Measurements from ENCODE around the gene UBXN2A. TPM values are rescaled to one million over a fixed set of nuclear protein-coding genes. Genes with fewer than 3 reads are reported as not detected.
"Not testable (repeated sequence)": the region's sequence is repeated elsewhere in the genome, so short reads cannot be mapped to it uniquely, and the experiment has no call there.

The UBXN2A gene
- total RNA-seq, 1 donor from 2014 or later, result 10.4 TPM

DNA sequence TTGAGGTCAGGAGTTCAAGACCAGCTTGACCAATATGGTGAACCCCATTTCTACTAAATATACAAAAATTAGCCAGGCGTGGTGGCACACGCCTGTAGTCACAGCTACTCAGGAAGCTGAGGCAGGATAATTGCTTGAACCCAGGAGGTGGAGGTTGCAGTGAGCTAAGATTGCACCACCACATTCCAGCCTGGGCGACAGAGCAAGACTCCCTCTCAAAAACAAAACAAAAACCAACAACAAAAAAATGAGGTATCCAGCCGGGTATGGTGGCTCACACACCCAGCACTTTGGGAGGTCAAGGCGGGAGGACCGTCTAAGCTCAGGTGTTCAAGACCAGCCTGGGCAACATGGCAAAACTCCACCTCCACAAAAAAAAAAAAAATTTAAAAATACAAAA, 74.6 kb downstream of the UBXN2A start:
- ATAC-seq, result not testable (repeated sequence)

DNA sequence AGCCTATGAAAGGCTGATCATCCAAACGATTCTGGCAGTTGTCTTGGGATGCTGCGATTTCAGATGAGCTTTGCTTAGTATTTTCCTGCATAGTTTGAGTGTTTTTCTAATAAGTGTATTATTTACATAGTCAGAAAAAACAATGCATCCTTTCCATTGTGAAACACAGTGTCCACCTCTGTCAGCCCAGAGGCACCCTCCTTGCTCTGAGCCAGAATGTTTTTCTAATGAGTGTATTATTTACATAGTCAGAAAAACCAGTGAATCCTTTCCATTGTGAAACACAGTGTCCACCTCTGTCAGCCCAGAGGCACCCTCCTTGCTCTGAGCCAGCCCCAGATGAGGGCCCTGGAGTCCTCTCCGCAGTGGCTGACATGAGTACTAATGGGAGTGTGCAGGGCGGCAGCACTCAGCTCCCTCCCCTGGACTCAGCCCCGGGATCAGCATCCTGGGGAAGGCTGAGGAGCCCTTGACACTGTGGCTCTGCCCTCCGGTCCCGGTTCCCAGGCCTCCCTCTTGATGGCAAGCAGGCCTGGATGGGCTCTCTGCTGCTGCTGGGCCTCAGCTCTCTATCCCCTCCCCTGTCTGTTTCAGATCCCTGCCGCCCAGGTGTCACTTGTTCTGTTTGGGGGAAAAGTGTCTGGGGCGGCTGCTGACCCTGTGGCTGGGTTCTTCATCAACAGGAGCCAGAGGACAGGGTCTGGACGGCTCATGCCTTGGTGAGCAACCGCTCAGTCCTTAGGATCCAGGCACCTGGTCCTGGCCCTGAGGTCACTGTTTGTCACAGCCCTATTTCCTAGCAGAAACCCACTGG, 75.5 kb downstream of the UBXN2A start:
- ATAC-seq, result peak; percentile 45

DNA sequence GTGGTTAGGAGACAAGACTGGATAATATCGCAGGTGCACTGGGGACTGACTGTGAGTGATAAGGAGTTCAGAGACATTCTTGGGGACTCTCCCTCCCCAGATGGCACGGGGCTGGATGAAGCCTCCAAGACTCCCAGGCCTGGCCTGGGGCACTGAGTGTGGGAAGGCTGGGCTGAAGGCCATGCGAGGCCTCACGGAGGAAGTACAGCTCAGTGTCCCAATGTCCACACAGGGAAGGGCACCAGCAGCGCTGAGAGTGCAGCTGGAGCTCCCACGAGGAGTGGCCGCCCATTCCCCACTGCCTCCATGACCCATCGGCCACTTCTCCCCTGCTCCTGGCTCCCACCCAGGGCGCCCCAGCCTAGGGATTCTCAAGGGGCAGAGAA, 76.1 kb downstream of the UBXN2A start:
- no peak for ATAC-seq

DNA sequence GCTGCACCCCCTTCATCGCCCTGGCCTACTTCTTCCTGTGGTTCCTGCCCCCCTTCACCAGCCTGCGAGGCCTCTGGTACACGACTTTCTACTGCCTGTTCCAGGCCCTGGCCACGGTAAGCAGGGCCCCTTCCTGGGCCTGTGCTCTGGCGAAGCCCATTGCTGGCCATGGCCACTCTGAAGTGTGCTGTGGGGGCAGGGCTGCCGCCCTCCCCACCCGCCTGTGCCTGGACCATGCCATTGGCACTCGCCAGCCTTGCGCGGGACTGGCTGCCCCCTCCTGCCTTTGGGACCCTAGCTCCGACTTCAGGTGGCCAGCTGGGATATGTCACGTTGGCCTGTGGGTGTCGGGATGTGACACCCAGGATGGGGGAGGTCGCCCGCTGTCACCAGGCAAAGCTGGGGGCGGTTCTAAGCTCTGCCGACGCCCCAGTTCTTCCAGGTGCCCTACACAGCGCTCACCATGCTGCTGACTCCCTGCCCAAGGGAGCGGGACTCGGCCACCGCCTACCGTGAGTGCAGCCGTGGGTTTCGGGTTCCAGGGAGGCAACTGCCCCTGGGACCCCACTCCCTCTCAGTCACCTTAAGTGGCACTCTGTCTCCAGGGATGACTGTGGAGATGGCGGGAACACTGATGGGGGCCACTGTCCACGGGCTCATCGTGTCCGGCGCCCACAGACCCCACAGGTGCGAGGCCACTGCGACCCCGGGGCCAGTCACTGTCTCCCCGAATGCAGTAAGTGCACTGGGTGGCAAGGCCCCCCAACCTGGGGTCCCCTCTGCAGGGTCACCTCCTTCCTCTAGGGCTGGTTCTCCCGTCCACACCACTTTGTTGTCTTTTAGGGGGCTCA, 76.8 kb downstream of the UBXN2A start:
- ATAC-seq, result no peak

DNA sequence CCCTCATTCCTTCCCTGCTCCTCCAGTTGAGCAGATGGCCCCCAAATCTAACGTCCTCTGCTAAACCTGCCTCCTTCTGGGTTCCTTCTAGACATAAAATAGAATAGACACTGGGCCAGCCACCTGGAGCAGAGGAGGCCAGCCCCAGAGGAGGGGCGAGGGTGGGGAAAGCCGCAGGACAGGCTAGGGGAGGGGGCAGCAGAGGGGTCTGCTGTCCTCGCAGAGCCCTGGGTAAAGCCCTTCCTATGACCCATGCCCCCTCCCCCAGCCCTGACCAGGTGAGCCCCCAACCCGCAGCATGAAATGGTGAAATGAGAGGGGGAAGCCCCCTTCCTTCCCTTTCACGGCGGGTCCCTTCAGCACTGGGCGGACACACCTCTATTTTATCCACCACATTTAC, 77.4 kb downstream of the UBXN2A start:
- ATAC-seq, result no peak

DNA sequence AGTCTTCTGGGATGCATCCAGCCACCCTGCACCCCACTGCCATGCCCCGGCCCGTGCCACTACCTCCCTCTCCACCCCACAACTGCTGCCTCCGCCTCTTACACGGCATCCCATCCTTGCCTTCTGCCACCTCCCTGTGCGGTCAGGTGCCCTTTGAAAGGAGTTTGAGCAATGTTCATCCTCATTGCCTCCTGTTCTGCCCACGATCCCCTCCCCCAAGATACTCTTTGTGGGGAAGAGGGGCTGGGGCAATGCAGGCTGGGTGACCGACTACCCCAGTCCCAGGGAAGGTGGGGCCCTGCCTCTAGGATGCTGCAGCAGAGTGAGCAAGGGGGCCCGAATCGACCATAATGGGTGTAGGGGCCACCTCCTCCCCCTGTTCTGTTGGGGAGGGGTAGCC, 78.0 kb downstream of the UBXN2A start:
- ATAC-seq, result no peak

DNA sequence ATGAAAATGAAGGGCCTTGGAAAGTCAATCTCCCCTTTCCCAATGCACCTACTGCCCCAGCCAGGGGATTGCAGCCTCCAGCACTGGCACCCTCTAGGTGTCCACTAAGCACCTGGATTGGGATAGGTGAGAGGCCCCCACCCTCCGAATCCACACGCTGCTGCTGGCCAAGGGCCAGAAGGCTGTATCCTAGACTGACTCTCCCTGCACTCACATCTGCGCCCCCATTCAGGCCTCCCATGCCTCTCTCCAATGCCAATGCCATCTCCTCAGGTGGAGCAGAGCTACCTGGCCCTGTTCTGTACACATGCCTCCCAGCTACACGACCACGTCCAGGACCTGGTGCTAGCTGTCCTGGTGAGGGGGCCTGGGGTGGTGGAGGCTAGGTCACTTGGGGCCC, 79.5 kb downstream of the UBXN2A start:
- ATAC-seq, result no peak

DNA sequence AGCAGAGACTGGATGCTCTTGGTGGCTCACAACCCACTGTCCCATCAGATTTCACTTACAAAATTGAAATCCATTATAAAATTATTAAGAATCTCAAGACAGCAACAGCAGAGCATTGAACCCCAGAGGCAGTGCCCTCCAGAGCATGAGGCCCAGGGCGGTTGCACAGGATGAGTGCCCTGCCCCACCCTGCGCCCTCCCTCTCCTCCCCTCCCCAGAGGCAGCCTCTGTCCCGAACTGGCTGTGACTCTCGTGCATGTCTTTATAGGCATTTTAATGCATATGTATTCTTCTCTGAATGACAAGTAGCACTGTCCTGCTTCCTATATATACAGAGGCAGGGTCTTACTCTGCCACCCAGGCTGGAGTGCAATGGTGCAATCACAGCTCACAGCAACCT, 80.0 kb downstream of the UBXN2A start:
- ATAC-seq, result no peak

DNA sequence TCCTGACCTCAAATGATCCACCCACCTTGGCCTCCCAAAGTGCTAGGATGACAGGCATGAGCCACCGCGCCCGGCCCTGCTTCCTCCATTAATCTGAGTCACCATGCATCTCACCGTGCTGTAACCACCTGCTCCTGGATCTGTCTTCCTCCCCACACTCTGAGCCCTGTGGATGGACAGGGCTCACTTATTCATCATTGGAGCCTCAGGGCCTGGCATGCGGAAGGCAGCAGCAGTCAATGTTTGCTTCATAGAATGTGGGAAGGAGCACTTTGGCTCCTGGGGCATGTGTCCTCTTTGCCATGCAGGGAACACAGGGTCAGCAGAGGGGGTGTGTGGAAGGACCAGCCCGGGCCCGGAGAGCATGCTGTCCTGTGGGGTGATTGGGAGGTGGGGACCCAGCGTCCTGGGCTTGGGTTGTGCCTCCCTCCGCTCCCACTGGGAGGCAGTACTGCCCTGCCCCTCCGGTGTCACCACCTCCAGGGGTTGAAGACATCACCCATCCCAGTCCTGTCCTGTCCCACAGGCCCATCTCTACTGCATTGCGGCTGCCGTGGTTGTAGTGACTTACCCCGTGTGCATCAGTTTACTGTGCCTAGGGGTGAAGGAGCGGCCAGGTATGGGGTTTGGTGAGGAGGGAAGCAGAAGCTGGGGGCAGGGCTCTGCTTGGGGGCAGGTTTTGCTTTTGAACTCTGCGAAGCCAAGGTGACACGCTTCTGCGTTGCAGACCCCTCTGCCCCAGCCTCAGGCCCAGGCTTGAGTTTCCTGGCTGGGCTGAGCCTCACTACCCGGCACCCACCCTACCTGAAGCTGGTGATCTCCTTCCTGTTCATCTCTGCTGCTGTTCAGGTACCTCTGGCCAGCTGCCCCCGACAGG, 81.1 kb downstream of the UBXN2A start:
- peak; percentile 91 for ATAC-seq

DNA sequence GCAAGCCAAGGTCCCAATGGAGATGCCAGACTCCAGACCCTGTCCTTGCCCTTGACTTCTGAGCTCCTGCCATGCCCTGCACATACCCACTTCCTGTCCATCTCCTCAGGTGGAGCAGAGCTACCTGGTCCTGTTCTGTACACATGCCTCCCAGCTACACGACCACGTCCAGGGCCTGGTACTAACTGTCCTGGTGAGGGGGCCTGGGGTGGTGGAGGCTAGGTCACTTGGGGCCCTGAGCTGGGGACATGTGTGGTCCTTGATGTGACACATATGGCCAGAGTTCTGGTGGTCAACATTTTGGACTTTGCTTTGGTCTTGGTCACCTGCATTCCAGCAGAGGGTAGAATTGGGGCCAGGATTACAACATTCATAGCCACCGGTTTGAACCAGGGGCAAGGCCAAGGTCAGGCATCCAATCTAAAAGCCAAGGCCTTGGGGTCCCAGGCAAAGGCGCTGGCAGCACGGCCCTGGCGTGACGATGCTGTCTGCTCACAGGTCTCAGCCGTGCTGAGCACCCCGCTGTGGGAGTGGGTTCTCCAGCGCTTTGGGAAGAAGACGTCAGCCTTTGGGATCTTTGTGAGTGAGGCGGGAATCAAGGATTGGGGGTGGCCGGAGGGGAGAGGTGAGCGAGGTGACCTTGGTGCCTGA, 82.2 kb downstream of the UBXN2A start:
- no peak for ATAC-seq

DNA sequence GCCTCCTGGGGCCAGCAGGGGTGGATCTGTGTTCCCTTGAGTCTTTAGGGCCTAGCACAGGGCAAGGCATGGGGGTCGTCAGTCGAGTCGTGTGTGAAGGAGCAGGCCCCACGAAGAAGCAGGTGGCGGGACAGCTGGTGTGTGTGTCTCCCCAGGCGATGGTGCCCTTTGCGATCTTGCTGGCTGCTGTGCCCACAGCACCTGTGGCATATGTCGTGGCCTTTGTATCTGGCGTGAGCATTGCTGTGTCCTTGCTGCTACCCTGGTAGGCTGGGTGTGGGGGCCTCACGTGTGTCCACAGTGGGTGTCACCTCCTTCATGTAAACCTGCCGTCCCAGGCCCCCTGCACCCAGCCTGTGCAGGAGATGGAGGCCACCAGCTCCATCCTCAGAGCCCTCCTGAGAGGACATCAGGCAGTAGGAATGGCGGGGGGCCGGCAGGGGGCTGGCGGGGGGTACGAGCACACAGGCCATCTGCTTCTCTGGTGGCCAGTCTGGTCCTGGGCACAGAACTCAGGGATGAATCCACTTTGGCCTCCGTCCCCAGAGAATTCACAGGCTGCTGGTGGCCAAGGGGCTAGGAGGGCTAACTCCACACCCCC, 82.8 kb downstream of the UBXN2A start:
- no peak for ATAC-seq

DNA sequence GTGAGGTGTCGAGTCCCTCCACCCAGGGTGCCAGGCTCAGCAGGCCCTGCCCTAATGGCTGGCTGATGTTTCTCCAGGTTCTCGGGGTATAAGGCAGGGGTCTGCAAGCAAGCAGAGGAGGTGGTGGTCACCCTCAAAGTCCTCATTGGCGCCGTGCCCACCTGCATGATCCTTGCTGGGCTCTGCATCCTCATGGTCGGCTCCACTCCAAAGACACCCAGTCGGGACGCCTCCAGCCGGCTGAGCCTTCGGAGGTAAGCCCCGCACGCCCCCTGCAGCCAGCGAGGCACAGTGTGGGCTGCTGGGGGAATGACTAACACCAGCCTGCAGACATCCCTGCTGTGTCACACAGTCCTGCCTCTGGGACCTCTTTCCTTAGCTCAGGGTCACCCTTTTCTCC, 83.8 kb downstream of the UBXN2A start:
- no peak for ATAC-seq

DNA sequence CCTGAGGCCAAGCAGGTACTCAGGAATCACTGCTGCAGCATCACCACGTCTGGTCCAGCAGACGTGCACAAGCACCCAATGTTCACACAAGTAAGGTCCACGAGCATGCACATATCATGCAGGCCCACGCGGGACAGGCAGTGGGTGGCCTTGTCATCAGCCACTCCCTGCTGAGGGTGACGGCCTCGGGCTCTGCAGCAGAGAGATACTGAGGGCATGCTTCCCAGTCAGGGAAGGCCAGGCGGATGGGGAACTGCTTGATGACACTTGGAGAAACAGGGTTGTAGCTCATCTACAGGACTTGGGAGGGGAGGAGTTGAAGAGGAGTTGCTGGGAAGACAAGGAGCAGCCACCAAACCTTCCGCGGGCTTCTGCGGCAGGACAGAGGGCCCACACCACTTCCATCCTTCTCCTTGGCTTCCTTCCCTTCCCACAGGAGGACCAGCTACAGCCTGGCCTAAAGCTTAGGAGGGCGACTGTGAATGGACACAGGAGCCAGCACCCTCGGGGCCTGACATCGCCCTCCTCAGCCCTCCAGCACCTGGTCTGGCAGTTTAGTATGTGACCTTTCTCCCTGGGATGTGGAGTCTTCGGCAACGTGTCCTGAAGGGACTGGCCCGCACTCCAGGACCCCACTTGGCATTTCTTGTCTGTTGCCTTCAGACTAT, 84.9 kb downstream of the UBXN2A start:
- ATAC-seq, result no peak

DNA sequence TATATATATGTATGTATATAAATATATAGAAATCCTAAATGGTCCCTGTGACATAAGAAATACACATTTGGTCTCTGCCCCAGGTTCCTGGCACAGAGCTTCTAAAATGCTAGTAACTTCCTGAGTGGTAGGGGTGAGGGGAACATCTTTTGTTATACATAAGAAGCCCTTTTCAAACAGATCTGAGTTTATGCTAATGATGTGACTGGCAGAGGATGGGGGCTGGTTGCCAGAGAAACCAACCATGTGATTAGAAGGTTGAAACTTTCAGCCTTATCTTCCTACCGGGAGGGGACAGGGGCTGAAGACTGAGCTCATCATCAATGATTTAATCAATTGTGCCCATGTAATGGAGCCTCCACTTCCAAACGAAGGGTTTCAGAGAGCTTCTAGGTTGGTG, 86.0 kb downstream of the UBXN2A start:
- ATAC-seq, result no peak

DNA sequence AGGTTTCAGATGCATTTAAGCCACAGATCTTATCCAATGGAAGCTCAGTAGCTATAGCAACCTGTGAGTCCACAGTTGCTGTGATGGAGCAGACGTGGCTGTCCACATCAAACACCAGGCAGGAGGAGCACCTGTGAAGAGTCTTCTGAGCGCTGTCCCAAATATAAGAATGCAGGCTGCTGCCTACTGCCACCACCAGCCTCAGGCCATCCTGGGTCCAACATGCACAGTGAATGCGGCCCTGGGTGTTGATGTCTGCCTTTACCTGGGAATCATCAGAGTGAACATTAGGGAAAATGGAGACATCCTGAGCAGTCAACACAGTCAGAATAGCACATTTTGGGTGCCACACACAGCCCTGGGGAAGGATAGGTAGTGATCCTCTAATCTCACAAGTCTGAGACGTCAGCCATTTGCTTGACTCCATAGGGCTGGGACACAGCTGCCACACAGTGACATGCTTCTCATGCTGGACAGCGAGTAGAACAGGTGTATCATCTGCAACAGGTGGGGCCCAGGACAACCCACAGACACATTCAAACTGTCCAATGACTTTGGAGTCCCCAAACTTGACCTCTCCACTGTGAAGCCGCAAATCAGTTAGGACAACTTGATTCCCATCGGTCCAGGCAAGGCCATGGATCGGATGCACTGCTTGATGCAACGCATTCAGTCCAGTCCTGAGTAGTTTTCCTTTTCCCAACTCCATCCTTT, 98.7 kb downstream of the UBXN2A start:
- no peak for ATAC-seq

DNA sequence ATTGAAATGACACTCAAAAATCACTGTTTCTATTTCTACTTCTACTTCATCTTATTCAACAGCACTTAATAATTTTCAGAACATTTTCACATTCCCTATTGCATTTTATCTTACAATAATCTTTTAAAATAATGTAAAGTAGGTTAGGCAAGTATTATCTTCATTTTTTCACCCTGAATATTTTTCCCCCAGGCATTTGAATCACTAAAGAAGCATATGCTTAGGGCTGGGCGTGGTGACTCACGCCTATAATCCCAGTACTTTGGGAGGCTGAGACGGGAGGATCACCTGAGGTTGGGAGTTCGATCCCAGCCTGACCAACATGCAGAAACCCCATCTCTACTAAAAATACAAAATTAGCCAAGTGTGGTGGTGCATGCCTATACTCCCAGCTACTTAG, 100.2 kb downstream of the UBXN2A start:
- no peak for ATAC-seq

DNA sequence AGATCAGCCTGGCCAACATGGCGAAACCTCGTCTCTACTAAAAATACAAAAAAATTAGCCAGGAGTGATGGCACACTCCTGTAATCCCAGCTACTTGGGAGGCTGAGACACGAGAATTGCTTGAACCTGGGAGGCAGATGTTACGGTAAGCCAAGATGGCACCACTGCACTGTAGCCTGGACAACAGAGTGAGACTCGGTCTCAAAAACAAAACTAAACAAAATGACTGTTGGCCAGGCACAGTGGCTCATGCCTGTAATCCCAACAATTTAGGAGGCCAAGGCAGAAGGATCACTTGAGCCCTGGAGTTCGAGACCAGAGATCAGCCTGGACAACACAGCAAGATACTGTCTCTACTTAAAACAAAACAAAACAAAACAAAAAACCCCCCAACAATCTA, 102.9 kb downstream of the UBXN2A start:
- ATAC-seq, result not testable (repeated sequence)

DNA sequence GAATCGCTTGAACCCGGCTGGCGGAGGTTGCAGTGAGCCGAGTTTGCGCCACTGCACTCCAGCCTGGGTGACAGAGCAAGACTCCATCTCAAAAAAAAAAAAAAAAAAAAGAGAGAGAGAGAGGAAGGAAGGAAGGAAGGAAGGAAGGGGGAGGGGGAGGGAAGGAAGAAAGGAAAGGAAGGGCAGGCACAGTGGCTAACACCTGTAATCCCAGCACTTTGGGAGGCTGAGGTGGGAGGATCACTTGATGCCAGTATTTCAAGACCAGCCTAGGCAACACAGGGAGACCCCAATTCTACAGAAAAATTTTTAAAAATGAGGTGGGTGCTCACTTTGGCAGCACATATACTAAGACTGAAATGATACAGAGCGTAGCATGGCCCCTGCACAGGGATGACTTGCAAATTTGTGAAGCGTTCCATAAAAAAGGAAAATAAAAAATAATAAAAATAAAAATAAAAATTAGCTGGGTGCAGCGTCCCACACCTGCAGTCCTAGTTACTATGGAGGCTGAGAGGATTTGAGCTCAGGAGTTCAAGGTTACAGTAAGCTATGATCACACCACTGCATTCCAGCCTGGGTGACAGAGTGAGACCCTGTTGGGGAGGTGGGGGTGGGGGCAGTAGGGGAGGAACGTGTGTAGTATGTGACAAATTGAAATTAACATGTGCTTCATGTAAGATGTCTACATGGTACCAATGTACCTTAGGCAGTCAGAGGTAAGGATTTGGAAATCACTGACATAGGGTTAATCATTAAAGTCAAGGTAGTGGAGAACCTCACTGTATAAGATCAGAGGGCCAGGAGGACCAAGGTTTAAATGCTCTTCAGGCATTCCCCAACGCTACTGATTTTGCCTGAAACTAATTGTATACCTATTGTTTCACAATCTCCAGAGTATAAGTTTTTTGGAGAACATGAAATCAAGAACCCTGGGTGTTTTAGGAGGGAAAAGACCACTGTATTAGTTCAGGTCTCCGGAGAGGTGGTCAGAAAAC, 105.5 kb downstream of the UBXN2A start:
- no peak for ATAC-seq

DNA sequence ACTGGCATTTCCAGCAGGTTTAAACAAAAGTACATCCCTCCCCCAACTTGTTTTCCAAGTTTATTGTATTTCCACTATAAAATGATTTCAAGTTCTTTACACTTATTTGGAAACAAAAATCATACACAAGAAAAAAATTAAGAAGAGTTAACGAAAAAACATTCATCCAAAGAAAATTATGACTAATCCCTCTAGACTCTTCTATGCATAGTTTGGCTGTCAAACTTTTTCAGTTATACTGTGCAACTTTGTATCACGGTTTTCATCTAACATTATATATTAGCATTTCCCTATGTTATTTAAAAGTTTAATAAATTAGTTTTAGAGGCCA, 106.3 kb downstream of the UBXN2A start:
- no peak for ATAC-seq

All from esophagus mucosa (tissue), 1 donor.